Measurements from ENCODE around the gene AFDN.

- TF ChIP-seq CTCF (IDR thresholded peaks at IDR 0.05; ENCODE audit: borderline replicate concordance, extremely low read depth, low read length, poor library complexity, severe bottlenecking) (no peak), EZH2 (IDR thresholded peaks at IDR 0.05; ENCODE audit: borderline replicate concordance, low read depth, low read length, severe bottlenecking) (no peak)
Observed at GRCh38 chr6:168015482-168016175, 188.9 kb downstream of the AFDN start.

Measured in DND-41 (cell line).